Subcutaneous preadipocyte (primary cell): ENCODE measurements around the gene ATF6B. TPM values are rescaled to one million over a fixed set of nuclear protein-coding genes. Genes with fewer than 3 reads are reported as not detected.

Experiments used
- small RNA-seq: library from RNA; depleted of rRNA; stranded (forward); fragments of <200 nt; gene quantifications from one replicate; pipeline ENCODE3, GENCODE V24; 2012
- total RNA-seq: library from RNA; depleted of rRNA; stranded (reverse); fragments of >200 nt; gene quantifications from 2 replicates; pipeline ENCODE4 v1.2.3, GENCODE V29; 2012

The ATF6B gene
- total RNA-seq, result 19.5 and 23.3 TPM in 2 replicates

GRCh38 chr6:32127717-32128592 lies at the start of gene ATF6B:
ATF6B (minus strand) TSS chr6:32128246; CDS start chr6:32128207, 39 bp downstream.

GRCh38 chr6:32175711-32176475 lies 47.8 kb upstream of the ATF6B start, which contains the start of gene AGPAT1:
AGPAT1 (minus strand) TSS chr6:32176084; CDS start chr6:32171496, 4,588 bp downstream.

GRCh38 chr6:32164295-32164694 lies 36.2 kb upstream of the ATF6B start, which contains the start of gene EGFL8:
EGFL8 (plus strand) TSS chr6:32164595; CDS start chr6:32166166, 1,571 bp downstream.

GRCh38 chr6:32153564-32154513 lies 25.8 kb upstream of the ATF6B start, which contains the start of gene PPT2:
PPT2 (plus strand) TSS chr6:32154141; CDS start chr6:32154595, 454 bp downstream.

GRCh38 chr6:32151863-32152768 lies 24.1 kb upstream of the ATF6B start, which contains the start of gene PRRT1:
PRRT1 (minus strand) TSS chr6:32151939; CDS start chr6:32151827, 112 bp downstream.

GRCh38 chr6:32109114-32109764 lies 18.8 kb downstream of the ATF6B start, which contains the start of gene TNXB:
TNXB (minus strand) TSS chr6:32109338; CDS start chr6:32098198, 11,140 bp downstream.

Small RNAs within 50 kb of the gene (small RNA-seq; reads per million reads assigned to genes)
- gene RNA5SP206, result not detected

Other genes with a start within 250 kb of the ATF6B start
- gene SLC44A4, start 249.2 kb downstream of the ATF6B start, total RNA-seq, result not detected in 2 replicates
- gene EHMT2, start 230.5 kb downstream of the ATF6B start, total RNA-seq, result 43.4 and 50.4 TPM in 2 replicates
- gene ZBTB12, start 226.2 kb downstream of the ATF6B start, total RNA-seq, result 1.5 and 1.8 TPM in 2 replicates
- 0.59 and 2.9 TPM in 2 replicates for gene C2, start 200.5 kb downstream of the ATF6B start, total RNA-seq
- gene CFB, start 182.2 kb downstream of the ATF6B start, total RNA-seq, result 6.3 and 10.7 TPM in 2 replicates
- gene NELFE, start 169.3 kb downstream of the ATF6B start, total RNA-seq, result 97.9 and 114 TPM in 2 replicates
- 55.5 and 55.7 TPM in 2 replicates for gene SKIC2, start 169.1 kb downstream of the ATF6B start, total RNA-seq
- 13.5 and 15.1 TPM in 2 replicates for gene DXO, start 156.1 kb downstream of the ATF6B start, total RNA-seq
- gene C4A, start 146.2 kb downstream of the ATF6B start, total RNA-seq, result 1.4 and 2.6 TPM in 2 replicates
- 1.4 and 1.5 TPM in 2 replicates for gene C4B, start 113.5 kb downstream of the ATF6B start, total RNA-seq
- gene CYP21A2, start 89.8 kb downstream of the ATF6B start, total RNA-seq, result under 0.01 TPM in 1 of 2 replicates, not detected in the other
- 99.6 and 179 TPM in 2 replicates for gene TNXB, start 18.9 kb downstream of the ATF6B start, total RNA-seq
- gene FKBPL, start 2.0 kb upstream of the ATF6B start, total RNA-seq, result 6.6 and 7.3 TPM in 2 replicates
- gene PRRT1, start 23.7 kb upstream of the ATF6B start, total RNA-seq, result under 0.01 and 0.20 TPM in 2 replicates
- 9.6 and 10.6 TPM in 2 replicates for gene PPT2, start 25.9 kb upstream of the ATF6B start, total RNA-seq
- 0.73 and 1.4 TPM in 2 replicates for gene EGFL8, start 36.3 kb upstream of the ATF6B start, total RNA-seq
- 26.5 and 29.1 TPM in 2 replicates for gene AGPAT1, start 47.8 kb upstream of the ATF6B start, total RNA-seq
- gene RNF5, start 50.2 kb upstream of the ATF6B start, total RNA-seq, result 15.1 and 18.8 TPM in 2 replicates
- 0.20 and 1.1 TPM in 2 replicates for gene AGER, start 56.0 kb upstream of the ATF6B start, total RNA-seq
- 21.3 and 28.7 TPM in 2 replicates for gene PBX2, start 62.0 kb upstream of the ATF6B start, total RNA-seq
- 1.1 and 1.4 TPM in 2 replicates for gene GPSM3, start 64.4 kb upstream of the ATF6B start, total RNA-seq
- gene NOTCH4, start 95.8 kb upstream of the ATF6B start, total RNA-seq, result 0.59 and 0.73 TPM in 2 replicates
- gene TSBP1, start 243.7 kb upstream of the ATF6B start, total RNA-seq, result not detected in 2 replicates